ENCODE data around the gene AKAP13. TPM values are rescaled to one million over a fixed set of nuclear protein-coding genes. Genes with fewer than 3 reads are reported as not detected.

Gene AKAP13
- total and polyA plus RNA-seq, 2 donors (not counting 1 experiment from before 2014, with no cell fraction given) = 73.8 to 358 TPM

GRCh38 chr15:85592148-85592547 lies 211.7 kb downstream of the AKAP13 start:
- TF ChIP-seq CTCF (IDR thresholded peaks at IDR 0.05) (no peak), EZH2 (IDR thresholded peaks at IDR 0.05; ENCODE audit: borderline replicate concordance, insufficient read depth, low read depth, low read length, poor library complexity, severe bottlenecking) (no peak)
- POLR2A ChIA-PET = no interaction called here

GRCh38 chr15:85593809-85594445 lies 213.5 kb downstream of the AKAP13 start:
- Histone ChIP-seq H3K4me2 (replicated peaks; ENCODE audit: low read depth, low read length, poor library complexity, severe bottlenecking) (no peak overlapping the region), H4K20me1 (ENCODE audit: control insufficient read depth, insufficient read depth, low read length, poor library complexity, severe bottlenecking) (peaks cover 31% of the 10 kb centered on the region), H2AFZ (ENCODE audit: insufficient read depth, low read depth, low read length, poor library complexity, severe bottlenecking) (no peak overlapping the region), H3K9me3 (ENCODE audit: control extremely low read depth in 1 of 3, control insufficient read depth in 2 of 3, insufficient read depth in 1 of 3, low read length in 2 of 3) (no peaks in the 10 kb centered on the region), H3K79me2 (ENCODE audit: control insufficient read depth, insufficient read depth, low read length) (peaks cover 54% of the 10 kb centered on the region), H3K27ac (ENCODE audit: low read length in 2 of 2) (no peak overlapping the region), H3K9ac (ENCODE audit: low read length) (no peak overlapping the region), H3K4me3 (ENCODE audit: control extremely low read depth in 1 of 5, extremely low read depth in 1 of 5, insufficient read depth in 1 of 5, low read depth in 2 of 5, low read length in 4 of 5) (no peak overlapping the region), H3K27me3 (replicated peaks in 1 of 4; ENCODE audit: control extremely low read depth in 1 of 4, control insufficient read depth in 3 of 4, insufficient read depth in 4 of 4, low read length in 3 of 4) (no peaks in the 10 kb centered on the region), H3K36me3 (replicated peaks in 1 of 2; ENCODE audit: control extremely low read depth in 1 of 2, control insufficient read depth in 1 of 2, extremely low read depth in 1 of 2, insufficient read depth in 2 of 2, low read length in 1 of 2) (peaks cover 1 to 41% of the 10 kb centered on the region in 2 experiments), H3K4me1 (ENCODE audit: control insufficient read depth in 2 of 2, insufficient read depth in 2 of 2, low read length in 2 of 2) (no peaks in the 10 kb centered on the region)
- CTCF ChIA-PET = interaction anchor here (0.9 kb wide), 1 partner anchor 25 kb away, joined by 3 read pairs; no protein-coding TSS in a partner anchor
- POLR2A ChIA-PET = no interaction called here
- intact Hi-C loops (cut with micrococcal nuclease) = no loop called here
- H3K27me3 Mint-ChIP-seq = no peaks in the 10 kb centered on the region
- no peak overlapping the region for H3K4me3 Mint-ChIP-seq
- ATAC-seq (ENCODE audit: low read depth) = no peak
- no peak for TF ChIP-seq CTCF (IDR thresholded peaks at IDR 0.05)
- no peak for TF ChIP-seq EZH2 (IDR thresholded peaks at IDR 0.05; ENCODE audit: borderline replicate concordance, insufficient read depth, low read depth, low read length, poor library complexity, severe bottlenecking)
- no peaks in the 10 kb centered on the region for H3K9me3 Mint-ChIP-seq (ENCODE audit: insufficient read depth)
- no CpG with 5 or more reads among the region's 1 CpG for WGBS (ENCODE audit: insufficient coverage)
- H3K27ac Mint-ChIP-seq = no peak overlapping the region
- peaks cover 12% of the 10 kb centered on the region for H3K4me1 Mint-ChIP-seq
- no peak for DNase-seq

More at GRCh38 chr15:85592148-85592547, 211.7 kb downstream of the AKAP13 start:
- Histone ChIP-seq H3K9ac (ENCODE audit: low read length) (no peak overlapping the region), H3K79me2 (ENCODE audit: control insufficient read depth, insufficient read depth, low read length) (peaks cover 59% of the 10 kb centered on the region), H3K36me3 (replicated peaks in 1 of 2; ENCODE audit: control extremely low read depth in 1 of 2, control insufficient read depth in 1 of 2, extremely low read depth in 1 of 2, insufficient read depth in 2 of 2, low read length in 1 of 2) (peaks cover 10 to 50% of the 10 kb centered on the region in 2 experiments), H3K4me3 (ENCODE audit: control extremely low read depth in 1 of 5, extremely low read depth in 1 of 5, insufficient read depth in 1 of 5, low read depth in 2 of 5, low read length in 4 of 5) (no peak overlapping the region), H3K27me3 (replicated peaks in 1 of 4; ENCODE audit: control extremely low read depth in 1 of 4, control insufficient read depth in 3 of 4, insufficient read depth in 4 of 4, low read length in 3 of 4) (no peaks in the 10 kb centered on the region), H2AFZ (ENCODE audit: insufficient read depth, low read depth, low read length, poor library complexity, severe bottlenecking) (no peak overlapping the region), H3K27ac (ENCODE audit: low read length in 2 of 2) (no peak overlapping the region), H3K9me3 (ENCODE audit: control extremely low read depth in 1 of 3, control insufficient read depth in 2 of 3, insufficient read depth in 1 of 3, low read length in 2 of 3) (no peaks in the 10 kb centered on the region), H3K4me1 (ENCODE audit: control insufficient read depth in 2 of 2, insufficient read depth in 2 of 2, low read length in 2 of 2) (no peaks in the 10 kb centered on the region), H3K4me2 (replicated peaks; ENCODE audit: low read depth, low read length, poor library complexity, severe bottlenecking) (no peak overlapping the region), H4K20me1 (ENCODE audit: control insufficient read depth, insufficient read depth, low read length, poor library complexity, severe bottlenecking) (peaks cover 21% of the 10 kb centered on the region)
- H3K4me1 Mint-ChIP-seq = peaks cover 10% of the 10 kb centered on the region
- no peak for ATAC-seq (ENCODE audit: low read depth)
- H3K27ac Mint-ChIP-seq = no peak overlapping the region
- H3K4me3 Mint-ChIP-seq = no peak overlapping the region
- H3K27me3 Mint-ChIP-seq = no peaks in the 10 kb centered on the region
- DNase-seq = no peak
- intact Hi-C loops (cut with micrococcal nuclease) = no loop called here
- CTCF ChIA-PET = no interaction called here
- WGBS (ENCODE audit: insufficient coverage) = 100% methylated on average over 1 of the region's 3 CpGs
- H3K9me3 Mint-ChIP-seq (ENCODE audit: insufficient read depth) = no peaks in the 10 kb centered on the region

All from B cell (primary cell).